ENCODE data around the gene ZNF628.

ZNF628 gene

DNA sequence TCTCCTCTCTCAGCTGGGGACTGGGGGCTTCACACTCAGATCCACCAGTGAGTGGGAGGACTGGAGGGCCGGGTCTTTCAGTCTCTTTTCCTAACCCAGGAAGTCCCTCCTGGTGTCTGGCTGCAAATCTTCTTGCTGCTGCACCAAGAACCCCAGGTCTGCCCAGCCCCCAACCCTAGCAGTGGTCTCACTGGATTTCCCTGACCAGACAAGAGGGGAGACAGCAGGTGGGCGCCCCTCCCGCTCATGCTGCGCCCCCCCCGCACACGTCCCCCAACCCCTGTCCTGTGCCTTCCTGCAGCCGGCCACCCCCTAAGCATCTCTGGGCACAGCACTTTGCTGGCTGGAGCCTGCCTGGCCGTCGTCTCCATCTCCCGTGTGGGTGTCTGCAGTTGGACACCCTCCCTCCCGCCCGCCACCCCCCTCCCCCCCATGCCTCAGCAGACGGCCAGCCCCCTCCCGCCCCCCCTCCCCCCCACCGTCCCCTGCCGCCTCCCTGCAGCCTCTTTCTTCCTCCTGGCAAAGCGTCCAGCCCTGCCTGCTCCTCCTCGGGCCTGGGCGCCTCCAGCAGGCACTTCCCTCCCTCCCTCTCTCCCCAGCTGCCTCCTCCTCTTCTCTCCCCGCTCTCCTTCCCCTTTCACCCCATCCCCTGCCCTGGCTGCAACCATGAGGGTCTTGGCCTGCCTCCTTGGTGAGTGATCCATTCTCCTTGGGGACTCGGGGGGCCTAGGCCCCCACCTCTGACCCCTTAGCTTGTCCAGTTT, 11.7 kb downstream of the ZNF628 start, which contains the start of gene SSC5D:
Gene SSC5D (plus strand): TSS at position 513 of the 764 bp plus-strand sequence. CDS start 154 bp downstream, at position 667.
- H3F3A ChIP-seq (ENCODE audit: insufficient read depth, low read length), result no peaks in the 10 kb centered on the region
- H3K79me2 ChIP-seq (ENCODE audit: insufficient read depth, low read length), result no peaks in the 10 kb centered on the region
- no peaks in the 10 kb centered on the region for H3K9me2 ChIP-seq (ENCODE audit: low read depth, low read length)
- H4K20me1 ChIP-seq (ENCODE audit: insufficient read depth, low read length), result no peaks in the 10 kb centered on the region
- H3K4me2 ChIP-seq (ENCODE audit: low read length), result no peak within 1 kb of the TSS
- H3K9me3 ChIP-seq (ENCODE audit: low read length), result no peaks in the 10 kb centered on the region
- peaks cover 18% of the 10 kb centered on the region for H3K4me1 ChIP-seq (ENCODE audit: insufficient read depth, low read length, severe bottlenecking)
- H3K9ac ChIP-seq (ENCODE audit: low read length), result no peak within 1 kb of the TSS
- no peak within 1 kb of the TSS for H3K4me3 ChIP-seq (ENCODE audit: low read depth, low read length, poor library complexity, severe bottlenecking)
- no peak within 1 kb of the TSS for H3K27ac ChIP-seq (ENCODE audit: low read depth, low read length, poor library complexity, severe bottlenecking)
- peaks cover 10% of the 10 kb centered on the region; the same call in 1 of the 2 replicates for H3K27me3 ChIP-seq (ENCODE audit: insufficient read depth, low read length)
- TF ChIP-seq, protein P1, sequence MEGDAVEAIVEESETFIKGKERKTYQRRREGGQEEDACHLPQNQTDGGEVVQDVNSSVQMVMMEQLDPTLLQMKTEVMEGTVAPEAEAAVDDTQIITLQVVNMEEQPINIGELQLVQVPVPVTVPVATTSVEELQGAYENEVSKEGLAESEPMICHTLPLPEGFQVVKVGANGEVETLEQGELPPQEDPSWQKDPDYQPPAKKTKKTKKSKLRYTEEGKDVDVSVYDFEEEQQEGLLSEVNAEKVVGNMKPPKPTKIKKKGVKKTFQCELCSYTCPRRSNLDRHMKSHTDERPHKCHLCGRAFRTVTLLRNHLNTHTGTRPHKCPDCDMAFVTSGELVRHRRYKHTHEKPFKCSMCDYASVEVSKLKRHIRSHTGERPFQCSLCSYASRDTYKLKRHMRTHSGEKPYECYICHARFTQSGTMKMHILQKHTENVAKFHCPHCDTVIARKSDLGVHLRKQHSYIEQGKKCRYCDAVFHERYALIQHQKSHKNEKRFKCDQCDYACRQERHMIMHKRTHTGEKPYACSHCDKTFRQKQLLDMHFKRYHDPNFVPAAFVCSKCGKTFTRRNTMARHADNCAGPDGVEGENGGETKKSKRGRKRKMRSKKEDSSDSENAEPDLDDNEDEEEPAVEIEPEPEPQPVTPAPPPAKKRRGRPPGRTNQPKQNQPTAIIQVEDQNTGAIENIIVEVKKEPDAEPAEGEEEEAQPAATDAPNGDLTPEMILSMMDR (IDR thresholded peaks at IDR 0.05; ENCODE audit: low read length), result no peak
- TF ChIP-seq EZH2 (IDR thresholded peaks at IDR 0.05; ENCODE audit: borderline replicate concordance, low read length), result no peak
- no peak within 1 kb of the TSS for H2AFZ ChIP-seq (ENCODE audit: low read length)
- H3K36me3 ChIP-seq (ENCODE audit: insufficient read depth, low read length), result no peaks in the 10 kb centered on the region; the same call in 1 of the 2 replicates

DNA sequence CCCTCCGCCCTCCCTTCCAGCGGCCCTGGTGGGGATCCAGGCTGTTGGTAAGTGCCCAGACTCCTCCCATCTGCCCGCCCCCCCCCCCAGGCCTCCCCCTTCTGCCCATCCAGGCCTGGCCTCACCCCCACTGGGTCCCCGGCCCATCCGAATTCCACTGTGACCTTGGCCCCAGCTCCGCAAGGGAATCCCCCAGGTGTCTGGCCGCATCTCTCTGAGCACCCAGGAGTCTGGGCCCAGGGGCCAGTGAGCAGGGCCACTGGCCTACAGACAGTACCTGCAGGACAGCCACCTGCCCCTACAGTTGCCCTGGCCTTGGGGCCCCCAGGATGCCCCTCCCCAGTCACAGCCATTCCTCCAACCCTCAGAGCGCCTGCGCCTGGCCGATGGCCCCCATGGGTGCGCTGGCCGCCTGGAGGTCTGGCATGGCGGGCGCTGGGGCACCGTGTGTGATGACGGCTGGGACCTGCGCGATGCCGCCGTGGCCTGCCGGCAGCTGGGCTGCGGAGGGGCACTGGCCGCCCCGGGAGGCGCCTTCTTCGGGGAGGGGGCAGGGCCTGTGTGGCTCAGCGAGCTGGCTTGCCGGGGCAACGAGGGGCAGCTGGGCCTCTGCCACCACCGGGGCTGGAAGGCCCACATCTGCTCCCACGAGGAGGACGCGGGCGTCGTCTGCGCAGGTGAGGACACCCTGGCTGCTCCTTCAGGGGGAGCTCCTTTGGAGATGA, 12.7 kb downstream of the ZNF628 start:
- Histone ChIP-seq H3K27ac (ENCODE audit: low read depth, low read length, poor library complexity, severe bottlenecking) (no peak overlapping the region), H3K4me2 (ENCODE audit: low read length) (no peak overlapping the region), H3K9ac (ENCODE audit: low read length) (no peak overlapping the region), H3K27me3 (ENCODE audit: insufficient read depth, low read length) (peaks cover 10% of the 10 kb centered on the region; the same call in 1 of the 2 replicates), H4K20me1 (ENCODE audit: insufficient read depth, low read length) (no peaks in the 10 kb centered on the region), H3K9me2 (ENCODE audit: low read depth, low read length) (no peaks in the 10 kb centered on the region), H3F3A (ENCODE audit: insufficient read depth, low read length) (no peaks in the 10 kb centered on the region), H3K4me3 (ENCODE audit: low read depth, low read length, poor library complexity, severe bottlenecking) (no peak overlapping the region), H3K36me3 (ENCODE audit: insufficient read depth, low read length) (no peaks in the 10 kb centered on the region), H3K79me2 (ENCODE audit: insufficient read depth, low read length) (no peaks in the 10 kb centered on the region), H3K4me1 (ENCODE audit: insufficient read depth, low read length, severe bottlenecking) (peaks cover 14% of the 10 kb centered on the region), H2AFZ (ENCODE audit: low read length) (no peak overlapping the region), H3K9me3 (ENCODE audit: low read length) (no peaks in the 10 kb centered on the region)
- TF ChIP-seq, protein P1 (IDR thresholded peaks at IDR 0.05; ENCODE audit: low read length), result no peak
- no peak for TF ChIP-seq EZH2 (IDR thresholded peaks at IDR 0.05; ENCODE audit: borderline replicate concordance, low read length)

DNA sequence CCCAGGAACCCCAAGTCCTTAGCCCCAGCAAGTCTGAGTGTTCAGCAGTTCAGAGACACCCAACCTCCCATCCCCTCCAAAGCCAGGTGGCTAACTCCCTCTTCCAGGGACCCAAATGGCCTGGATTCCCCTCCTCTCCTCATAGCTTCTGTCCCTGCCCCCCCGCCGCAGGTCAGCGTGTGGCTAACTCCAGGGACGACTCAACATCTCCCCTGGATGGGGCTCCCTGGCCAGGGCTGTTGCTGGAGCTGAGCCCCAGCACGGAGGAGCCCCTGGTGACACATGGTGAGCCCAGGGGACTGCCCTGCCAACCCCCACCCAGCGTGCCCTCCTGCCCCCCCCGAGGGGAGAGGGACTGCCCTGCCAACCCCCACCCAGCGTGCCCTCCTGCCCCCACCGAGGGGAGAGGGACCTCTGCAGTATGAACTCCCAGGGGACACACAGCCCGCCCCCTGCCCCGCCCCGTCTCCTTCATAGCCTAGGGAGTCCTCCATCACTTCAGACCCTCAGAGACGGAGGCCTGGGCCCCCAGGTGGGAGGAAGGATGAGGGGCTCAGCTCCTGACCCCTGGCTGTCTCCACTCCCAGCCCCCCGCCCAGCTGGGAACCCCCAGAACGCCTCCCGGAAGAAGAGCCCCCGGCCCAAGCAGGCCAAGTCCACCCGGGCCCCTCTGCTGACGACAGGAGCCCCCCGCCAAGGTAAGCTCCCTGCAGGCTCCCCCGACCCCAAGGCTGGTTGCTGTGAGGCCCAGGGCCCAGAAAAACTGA, 13.5 kb downstream of the ZNF628 start:
- Histone ChIP-seq H3K27me3 (ENCODE audit: insufficient read depth, low read length) (peaks cover 10% of the 10 kb centered on the region; the same call in 1 of the 2 replicates), H2AFZ (ENCODE audit: low read length) (no peak overlapping the region), H3F3A (ENCODE audit: insufficient read depth, low read length) (no peaks in the 10 kb centered on the region), H3K79me2 (ENCODE audit: insufficient read depth, low read length) (no peaks in the 10 kb centered on the region), H3K4me2 (ENCODE audit: low read length) (no peak overlapping the region), H3K9me3 (ENCODE audit: low read length) (no peaks in the 10 kb centered on the region), H3K36me3 (ENCODE audit: insufficient read depth, low read length) (no peaks in the 10 kb centered on the region), H3K9me2 (ENCODE audit: low read depth, low read length) (no peaks in the 10 kb centered on the region), H3K27ac (ENCODE audit: low read depth, low read length, poor library complexity, severe bottlenecking) (no peak overlapping the region), H4K20me1 (ENCODE audit: insufficient read depth, low read length) (no peaks in the 10 kb centered on the region), H3K9ac (ENCODE audit: low read length) (no peak overlapping the region), H3K4me1 (ENCODE audit: insufficient read depth, low read length, severe bottlenecking) (peaks cover 8% of the 10 kb centered on the region), H3K4me3 (ENCODE audit: low read depth, low read length, poor library complexity, severe bottlenecking) (no peak overlapping the region)
- TF ChIP-seq, protein P1 (IDR thresholded peaks at IDR 0.05; ENCODE audit: low read length), result no peak
- no peak for TF ChIP-seq EZH2 (IDR thresholded peaks at IDR 0.05; ENCODE audit: borderline replicate concordance, low read length)
